ENCODE data around the gene SPHK2. TPM values are rescaled to one million over a fixed set of nuclear protein-coding genes. Genes with fewer than 3 reads are reported as not detected.
A peak's percentile ranks its signal among the peaks of the same experiment; 100 is the strongest.

SPHK2 gene
- total RNA-seq, 2 experiments from 2014 or later, result 24.1 to 24.6 TPM

DNA sequence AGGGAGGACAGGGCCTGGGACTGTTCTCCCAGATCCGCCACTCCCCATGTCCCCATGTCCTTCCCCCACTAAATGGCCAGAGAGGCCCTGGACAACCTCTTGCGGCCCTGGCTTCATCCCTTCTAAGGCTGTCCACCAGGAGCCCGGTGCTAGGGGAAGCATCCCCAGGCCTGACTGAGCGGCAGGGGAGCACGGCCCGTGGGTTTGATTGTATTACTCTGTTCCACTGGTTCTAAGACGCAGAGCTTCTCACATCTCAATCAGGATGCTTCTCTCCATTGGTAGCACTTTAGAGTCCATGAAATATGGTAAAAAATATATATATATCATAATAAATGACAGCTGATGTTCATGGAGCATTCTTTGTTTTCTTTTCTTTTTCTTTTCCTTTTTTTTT, 11.9 kb upstream of the SPHK2 start:
- no peak for DNase-seq
- CTCF ChIA-PET, result interaction anchor here (0.7 to 3.4 kb wide), 4 partner anchors 18 to 140 kb away, joined by 3 to 48 read pairs (median 34); no protein-coding TSS in a partner anchor
- POLR2A ChIA-PET, result interaction anchor here (0.6 to 1.1 kb wide), 2 partner anchors 39 to 575 kb away, joined by 3 read pairs; partner anchors contain the start of gene CA11
- intact Hi-C loops (cut with micrococcal nuclease), result loop anchor here (5.0 kb wide), 1 partner anchor 125 kb away; no protein-coding TSS in a partner anchor
- no peaks in the 10 kb centered on the region for H3K9me3 Mint-ChIP-seq
- H3K27ac Mint-ChIP-seq, result no peak overlapping the region
- H3K4me1 Mint-ChIP-seq (ENCODE audit: low read depth), result no peaks in the 10 kb centered on the region
- H3K4me3 Mint-ChIP-seq, result no peak overlapping the region
- H3K27me3 Mint-ChIP-seq, result no peaks in the 10 kb centered on the region
- no peaks in the 10 kb centered on the region for H3K36me3 Mint-ChIP-seq

- POLR2A ChIA-PET, result interaction anchor here (1.1 to 1.4 kb wide), 2 partner anchors 10 to 37 kb away, joined by 3 to 15 read pairs; partner anchors contain the start of genes CA11, RPL18 and SPHK2
- Mint-ChIP-seq H3K9me3 (no peaks in the 10 kb centered on the region), H3K27me3 (no peaks in the 10 kb centered on the region), H3K27ac (no peak overlapping the region), H3K36me3 (no peaks in the 10 kb centered on the region), H3K4me1 (ENCODE audit: low read depth) (no peaks in the 10 kb centered on the region), H3K4me3 (no peak overlapping the region)
- intact Hi-C loops (cut with micrococcal nuclease), result loop anchor here (5.0 kb wide), 1 partner anchor 127 kb away; no protein-coding TSS in a partner anchor
- CTCF ChIA-PET, result interaction anchor here (1.0 to 3.4 kb wide), 16 partner anchors 9 to 364 kb away, joined by 3 to 48 read pairs (median 4); partner anchors contain the start of genes RPL18 and SPHK2
- DNase-seq, result peak; percentile 73
Observed at GRCh38 chr19:48608798-48609263, 10.5 kb upstream of the SPHK2 start.

DNA sequence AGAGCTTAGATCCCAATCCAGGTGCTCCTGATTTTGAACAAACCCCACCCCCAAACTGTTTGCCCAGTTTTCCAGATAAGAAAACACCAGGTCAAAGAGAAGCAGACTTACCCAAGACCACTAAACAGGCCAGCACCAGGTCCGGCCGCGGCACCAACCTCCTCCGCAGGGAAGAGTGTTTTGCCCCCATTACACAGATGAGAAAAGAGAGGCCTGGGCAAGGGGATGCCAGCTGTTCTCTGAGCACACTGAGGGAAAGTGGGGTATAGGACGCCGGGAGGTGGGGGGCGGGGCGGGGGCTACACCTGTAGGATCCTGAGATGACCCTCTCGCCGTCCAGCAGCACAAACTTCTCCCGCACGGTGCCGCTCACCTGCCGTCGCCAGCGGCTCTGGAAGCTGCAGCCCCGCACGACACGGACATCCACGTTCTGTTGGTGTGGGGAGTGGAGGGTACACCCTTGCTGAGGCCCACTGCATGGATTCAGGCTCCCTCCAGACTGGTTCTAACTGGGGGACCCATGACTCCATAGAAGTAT, 9.7 kb upstream of the SPHK2 start:
- ChIA-PET POLR2A (interaction anchor here (1.4 kb wide), 1 partner anchor 9 kb away, joined by 15 read pairs; the partner anchor contains the start of genes RPL18 and SPHK2), CTCF (interaction anchor here (1.0 to 3.4 kb wide), 14 partner anchors 8 to 364 kb away, joined by 3 to 48 read pairs (median 4); partner anchors contain the start of genes RPL18 and SPHK2)
- no peak for DNase-seq
- H3K9me3 Mint-ChIP-seq, result no peaks in the 10 kb centered on the region
- no peaks in the 10 kb centered on the region for H3K4me1 Mint-ChIP-seq (ENCODE audit: low read depth)
- H3K27me3 Mint-ChIP-seq, result no peaks in the 10 kb centered on the region
- no peak overlapping the region for H3K4me3 Mint-ChIP-seq
- H3K27ac Mint-ChIP-seq, result no peak overlapping the region
- intact Hi-C loops (cut with micrococcal nuclease), result loop anchor here (5.0 kb wide), 1 partner anchor 127 kb away; no protein-coding TSS in a partner anchor
- H3K36me3 Mint-ChIP-seq, result no peaks in the 10 kb centered on the region

DNA sequence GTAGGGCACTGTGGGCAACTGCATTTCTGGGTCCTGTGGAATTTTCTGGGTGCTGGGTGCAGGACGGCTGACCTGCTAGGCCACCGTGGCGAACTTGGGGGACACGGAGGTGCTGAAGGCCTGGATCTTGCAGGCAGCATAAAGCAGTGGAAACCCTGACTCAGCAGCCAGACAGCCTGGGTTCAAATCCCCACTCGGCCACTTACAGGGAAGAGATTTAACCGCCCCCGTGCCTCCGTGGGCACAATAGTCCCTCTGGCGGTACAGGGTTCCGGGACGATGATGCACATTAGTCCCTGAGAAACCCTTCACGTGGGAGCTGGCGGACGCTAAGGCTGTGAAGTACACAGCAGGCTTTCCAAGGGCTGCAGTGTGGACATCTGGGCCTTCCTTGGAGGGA, 7.4 kb upstream of the SPHK2 start:
- ChIA-PET POLR2A (no interaction called here), CTCF (interaction anchor here (1.4 to 1.8 kb wide), 2 partner anchors 23 to 123 kb away, joined by 5 to 7 read pairs; no protein-coding TSS in a partner anchor)
- Mint-ChIP-seq H3K27me3 (no peaks in the 10 kb centered on the region), H3K4me3 (no peak overlapping the region), H3K36me3 (peaks cover 19% of the 10 kb centered on the region), H3K4me1 (ENCODE audit: low read depth) (peaks cover 15% of the 10 kb centered on the region), H3K9me3 (no peaks in the 10 kb centered on the region), H3K27ac (no peak overlapping the region)
- intact Hi-C loops (cut with micrococcal nuclease), result no loop called here
- no peak for DNase-seq

DNA sequence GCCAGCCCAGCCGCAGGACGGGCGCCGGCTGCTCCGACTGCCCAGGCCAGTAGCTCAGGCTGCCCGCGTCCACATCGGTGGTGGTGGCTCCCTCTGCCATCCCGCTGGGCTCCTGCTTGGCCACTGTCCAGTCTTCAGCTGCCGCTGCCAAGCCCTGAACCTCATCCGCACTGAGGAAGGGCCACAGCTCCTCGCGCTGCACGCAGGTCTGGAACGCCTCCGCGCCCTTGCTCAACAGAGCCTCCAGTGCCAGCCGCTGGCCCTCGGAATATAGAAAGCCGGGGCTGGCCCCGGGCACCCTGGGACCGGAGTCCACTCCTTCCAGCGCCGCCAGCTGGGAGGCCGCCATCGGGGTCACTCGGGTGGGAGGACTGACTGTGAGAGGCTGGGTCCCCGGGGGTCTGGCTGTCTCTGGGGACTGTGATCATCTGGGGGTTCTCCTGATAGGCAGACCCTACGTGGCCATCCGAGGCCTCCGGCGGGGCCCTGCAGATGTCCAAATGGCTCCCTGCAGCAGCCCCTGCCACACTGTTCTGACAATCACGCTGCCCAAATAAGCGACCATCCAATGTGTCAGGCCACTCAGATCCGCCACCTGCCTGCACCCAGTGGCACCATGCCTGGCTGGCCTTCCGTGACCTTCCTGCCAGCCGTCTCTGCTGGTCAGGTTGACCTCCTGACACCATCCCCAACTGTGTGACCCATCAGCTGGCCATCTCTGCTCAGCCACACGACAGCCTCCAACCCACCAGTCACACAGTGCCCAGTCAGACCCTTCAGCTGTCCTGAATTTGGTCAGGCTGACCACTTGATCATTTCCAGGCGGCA, 6.1 kb upstream of the SPHK2 start:
- H3K9me3 Mint-ChIP-seq, result no peaks in the 10 kb centered on the region
- H3K36me3 Mint-ChIP-seq, result peaks cover 32% of the 10 kb centered on the region
- ChIA-PET CTCF (interaction anchor here (1.4 to 1.8 kb wide), 2 partner anchors 24 to 124 kb away, joined by 5 to 7 read pairs; no protein-coding TSS in a partner anchor), POLR2A (no interaction called here)
- DNase-seq, result no peak
- no peak overlapping the region for H3K4me3 Mint-ChIP-seq
- no peaks in the 10 kb centered on the region for H3K27me3 Mint-ChIP-seq
- peaks cover 25% of the 10 kb centered on the region for H3K4me1 Mint-ChIP-seq (ENCODE audit: low read depth)
- intact Hi-C loops (cut with micrococcal nuclease), result no loop called here
- no peak overlapping the region for H3K27ac Mint-ChIP-seq

DNA sequence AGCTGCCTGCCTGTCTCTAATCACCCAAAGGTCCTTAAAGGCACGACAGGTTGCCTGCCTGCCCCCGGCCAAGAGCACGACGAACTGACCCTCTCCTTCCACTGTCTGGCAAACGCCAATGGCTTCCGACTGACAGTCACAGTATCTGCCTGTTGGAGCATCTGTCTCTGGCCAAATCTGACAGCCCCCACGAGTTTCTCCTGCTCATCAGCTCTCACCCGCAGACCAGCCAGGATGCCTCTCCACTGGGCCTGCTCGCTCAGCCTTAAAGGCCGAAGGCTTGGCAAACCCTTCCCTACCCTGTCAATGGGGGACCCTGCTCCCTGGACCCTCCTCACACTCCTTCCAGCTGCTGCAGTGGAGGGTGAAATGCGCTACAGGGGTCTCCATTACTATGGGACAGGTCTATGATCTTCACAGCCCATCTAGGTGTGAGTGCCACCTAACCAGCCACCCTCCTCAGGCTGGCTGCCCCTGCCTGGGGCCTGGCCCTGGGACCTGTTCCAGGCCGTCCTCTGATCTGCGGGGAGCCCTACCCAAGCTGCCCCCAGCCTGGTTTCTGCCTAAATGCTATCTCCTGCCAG, 5.4 kb upstream of the SPHK2 start:
- ChIA-PET CTCF (interaction anchor here (1.8 kb wide), 1 partner anchor 125 kb away, joined by 7 read pairs; no protein-coding TSS in a partner anchor), POLR2A (no interaction called here)
- Mint-ChIP-seq H3K4me1 (ENCODE audit: low read depth) (peaks cover 26% of the 10 kb centered on the region), H3K27me3 (no peaks in the 10 kb centered on the region), H3K9me3 (no peaks in the 10 kb centered on the region), H3K27ac (peak overlapping the region; percentile 14), H3K36me3 (peaks cover 39% of the 10 kb centered on the region), H3K4me3 (no peak overlapping the region)
- DNase-seq, result no peak
- intact Hi-C loops (cut with micrococcal nuclease), result no loop called here

- DNase-seq, result no peak
- Mint-ChIP-seq H3K4me1 (ENCODE audit: low read depth) (peaks cover 28% of the 10 kb centered on the region), H3K27me3 (no peaks in the 10 kb centered on the region), H3K27ac (peak within 1 kb of the TSS; percentile 14), H3K9me3 (no peaks in the 10 kb centered on the region), H3K36me3 (peaks cover 42% of the 10 kb centered on the region), H3K4me3 (peak within 1 kb of the TSS; percentile 17)
- intact Hi-C loops (cut with micrococcal nuclease), result loop anchor here (5.0 kb wide), 1 partner anchor 282 kb away; no protein-coding TSS in a partner anchor
- ChIA-PET CTCF (no interaction called here), POLR2A (interaction anchor here (1.1 kb wide), 1 partner anchor 9 kb away, joined by 4 read pairs; no protein-coding TSS in a partner anchor)
Observed at GRCh38 chr19:48614436-48615230, 4.7 kb upstream of the SPHK2 start, which contains the start of gene FAM83E. FAM83E (minus strand) TSS chr19:48615076; CDS start chr19:48613372, 1,704 bp downstream.

- ChIA-PET POLR2A (interaction anchor here (1.1 kb wide), 1 partner anchor 9 kb away, joined by 4 read pairs; no protein-coding TSS in a partner anchor), CTCF (no interaction called here)
- Mint-ChIP-seq H3K9me3 (no peaks in the 10 kb centered on the region), H3K4me3 (peak overlapping the region; percentile 17), H3K36me3 (peaks cover 46% of the 10 kb centered on the region), H3K27me3 (no peaks in the 10 kb centered on the region), H3K4me1 (ENCODE audit: low read depth) (peaks cover 36% of the 10 kb centered on the region), H3K27ac (no peak overlapping the region)
- no peak for DNase-seq
- intact Hi-C loops (cut with micrococcal nuclease), result loop anchor here (5.0 kb wide), 1 partner anchor 283 kb away; no protein-coding TSS in a partner anchor
Observed at GRCh38 chr19:48615231-48616040, 3.9 kb upstream of the SPHK2 start.

GRCh38 chr19:48616041-48616436, 3.3 kb upstream of the SPHK2 start:
- intact Hi-C loops (cut with micrococcal nuclease), result loop anchor here (5.0 kb wide), 1 partner anchor 284 kb away; no protein-coding TSS in a partner anchor
- H3K4me3 Mint-ChIP-seq, result peak overlapping the region; percentile 96
- no peak for DNase-seq
- ChIA-PET CTCF (interaction anchor here (0.7 to 1.4 kb wide), 3 partner anchors 21 to 225 kb away, joined by 3 read pairs; partner anchors contain the start of genes CA11 and KDELR1), POLR2A (interaction anchor here (1.1 kb wide), 1 partner anchor 18 kb away, joined by 3 read pairs; no protein-coding TSS in a partner anchor)
- peak overlapping the region; percentile 55 for H3K27ac Mint-ChIP-seq
- peaks cover 36% of the 10 kb centered on the region for H3K4me1 Mint-ChIP-seq (ENCODE audit: low read depth)
- H3K36me3 Mint-ChIP-seq, result peaks cover 46% of the 10 kb centered on the region
- H3K27me3 Mint-ChIP-seq, result no peaks in the 10 kb centered on the region
- H3K9me3 Mint-ChIP-seq, result no peaks in the 10 kb centered on the region

DNA sequence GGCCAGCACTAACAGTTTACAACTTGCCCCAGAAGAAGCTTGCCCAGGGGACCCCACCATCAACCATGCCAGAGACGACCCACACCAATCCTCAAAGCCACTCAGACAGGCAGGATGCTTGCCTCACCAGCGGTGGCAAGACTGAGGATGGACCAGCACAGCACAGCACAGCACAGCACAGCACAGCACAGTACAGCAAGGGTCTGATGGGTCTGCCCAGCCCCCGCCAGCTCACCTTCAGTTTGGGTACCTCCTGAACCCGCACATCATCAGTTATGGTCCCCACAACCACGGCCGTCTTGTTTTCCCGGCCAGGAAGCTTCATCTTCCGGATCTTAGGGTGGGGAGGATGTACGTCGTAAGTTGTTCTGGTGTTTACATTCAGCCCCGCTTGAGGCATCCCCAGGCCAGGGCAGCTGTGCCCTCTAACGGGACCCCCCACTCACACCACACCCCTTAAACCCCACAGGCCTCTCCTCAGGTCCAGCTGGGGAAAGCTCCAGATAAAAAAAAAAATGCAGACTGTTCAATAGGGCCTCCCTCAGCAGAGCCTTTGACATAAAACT, 2.7 kb upstream of the SPHK2 start:
- Mint-ChIP-seq H3K27me3 (no peaks in the 10 kb centered on the region), H3K27ac (peak overlapping the region; percentile 97), H3K36me3 (peaks cover 47% of the 10 kb centered on the region), H3K4me1 (ENCODE audit: low read depth) (peaks cover 39% of the 10 kb centered on the region), H3K9me3 (no peaks in the 10 kb centered on the region), H3K4me3 (peak overlapping the region; percentile 96)
- POLR2A ChIA-PET, result interaction anchor here (1.1 kb wide), 1 partner anchor 17 kb away, joined by 3 read pairs; no protein-coding TSS in a partner anchor
- intact Hi-C loops (cut with micrococcal nuclease), result loop anchor here (5.0 kb wide), 1 partner anchor 284 kb away; no protein-coding TSS in a partner anchor
- no peak for DNase-seq
- CTCF ChIA-PET, result interaction anchor here (0.7 to 1.4 kb wide), 5 partner anchors 21 to 226 kb away, joined by 3 to 5 read pairs (median 3); partner anchors contain the start of genes CA11 and KDELR1
